G401.6 (cell line): ENCODE data around the gene MED14.
"Not testable (repeated sequence)": the region's sequence is repeated elsewhere in the genome, so short reads cannot be mapped to it uniquely, and the experiment has no call there.

ENCODE experiments used
- FAIRE-seq: peaks from 2 replicates; lab custom pipeline; 2012; peaks lifted over from hg19 to GRCh38; lab: Jason Lieb, UNC

MED14 gene

DNA sequence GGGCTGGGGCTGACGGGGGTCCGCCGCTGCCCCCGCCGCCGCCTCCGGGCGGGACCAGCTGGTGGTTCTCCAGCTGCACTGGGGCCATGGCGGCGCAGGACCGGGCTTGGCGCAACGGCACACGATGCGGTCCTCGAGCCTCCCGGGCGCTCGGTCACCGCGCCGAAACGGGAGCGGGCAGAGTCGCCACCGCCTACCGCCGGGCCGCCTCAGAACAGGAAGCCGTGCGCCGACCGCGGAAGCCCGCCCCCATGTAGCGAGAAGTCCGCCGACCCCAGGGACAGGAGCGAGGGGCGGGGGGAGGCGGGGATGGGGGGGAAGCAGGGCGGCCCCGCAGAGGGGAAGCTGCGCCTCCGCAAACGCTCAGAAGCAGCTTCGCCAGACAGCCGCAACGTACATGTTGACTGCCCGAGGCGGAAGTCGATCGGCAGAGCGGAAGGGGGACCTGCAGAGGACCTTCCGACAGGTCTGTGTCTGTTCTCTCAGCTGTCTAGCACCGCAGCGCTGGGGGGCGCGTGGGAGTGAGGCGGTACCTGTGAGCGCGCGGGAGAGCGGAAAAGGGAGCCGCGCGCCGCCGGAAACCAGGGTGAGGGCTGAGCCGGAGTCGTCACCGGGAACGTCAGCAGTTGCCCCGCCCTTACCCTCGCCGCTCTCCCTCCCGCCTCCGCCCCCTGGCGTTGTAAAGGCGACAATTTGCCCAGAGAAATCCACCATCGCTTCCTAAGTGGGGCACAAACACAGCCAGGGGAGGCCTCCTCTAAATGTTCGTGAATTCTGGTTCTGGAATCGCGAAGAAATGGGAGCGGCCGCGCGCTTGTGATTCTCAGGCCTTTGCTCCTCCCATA, at the start of gene MED14:
Gene MED14 (minus strand): TSS at position 218 of the 845 bp plus-strand sequence. CDS start 130 bp downstream, at position 88.
- FAIRE-seq = peak; percentile 94

DNA sequence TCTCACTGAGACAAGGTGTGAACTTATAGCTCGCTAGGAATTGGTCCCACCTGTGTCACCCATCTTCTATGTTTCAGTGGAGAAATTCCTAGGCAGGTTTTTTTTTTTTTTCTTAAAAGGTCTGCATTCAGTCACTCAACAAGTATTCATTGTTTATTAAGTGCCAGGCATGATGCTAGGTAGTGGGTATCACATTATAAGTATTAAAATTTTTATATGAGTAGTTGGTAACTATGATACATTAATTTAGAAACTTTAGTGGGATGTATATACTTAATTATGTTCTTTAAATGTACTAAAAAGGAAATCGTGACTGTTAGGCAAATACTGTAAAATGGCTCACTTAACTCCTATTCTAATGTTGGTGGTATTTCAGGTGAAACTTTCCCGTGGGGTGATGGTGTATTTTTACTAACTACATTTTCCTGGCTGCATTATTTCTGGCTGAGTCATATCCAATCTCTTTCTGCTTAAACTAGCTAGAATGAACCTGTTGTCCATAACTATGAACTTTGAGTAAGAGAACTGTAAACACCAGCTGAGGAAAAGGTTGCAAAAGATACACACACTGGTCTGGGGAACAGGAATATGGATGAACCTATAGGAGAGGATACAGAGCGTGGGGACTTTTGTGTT, 49.3 kb upstream of the MED14 start:
- FAIRE-seq = no peak

DNA sequence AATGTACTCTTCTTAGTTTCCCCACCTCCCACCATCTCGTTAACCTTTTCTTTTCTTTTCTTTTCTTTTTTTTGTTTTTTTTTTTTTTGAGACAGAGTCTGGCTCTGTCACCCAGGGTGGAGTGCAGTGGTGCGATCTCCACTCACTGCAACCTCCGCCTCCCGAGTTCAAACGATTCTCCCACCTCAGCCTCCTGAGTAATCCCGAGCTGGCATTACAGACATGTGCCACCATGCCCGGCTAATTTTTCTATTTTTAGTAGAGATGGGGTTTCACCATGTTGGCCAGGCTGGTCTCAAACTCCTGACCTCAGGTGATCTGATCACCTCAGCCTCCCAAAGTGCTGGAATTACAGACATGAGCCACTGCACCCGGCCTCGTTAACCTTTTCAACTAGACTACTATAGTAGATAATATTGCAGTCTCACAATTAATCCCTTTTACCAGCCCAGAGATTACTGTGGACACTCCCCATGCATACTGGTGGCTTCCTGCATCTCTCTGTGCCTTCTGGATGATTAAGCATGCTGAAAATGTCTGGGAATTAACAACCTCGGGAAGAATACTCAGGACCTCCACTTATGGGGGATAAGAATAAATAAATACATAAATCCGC, 47.4 kb upstream of the MED14 start:
- not testable (repeated sequence) for FAIRE-seq

DNA sequence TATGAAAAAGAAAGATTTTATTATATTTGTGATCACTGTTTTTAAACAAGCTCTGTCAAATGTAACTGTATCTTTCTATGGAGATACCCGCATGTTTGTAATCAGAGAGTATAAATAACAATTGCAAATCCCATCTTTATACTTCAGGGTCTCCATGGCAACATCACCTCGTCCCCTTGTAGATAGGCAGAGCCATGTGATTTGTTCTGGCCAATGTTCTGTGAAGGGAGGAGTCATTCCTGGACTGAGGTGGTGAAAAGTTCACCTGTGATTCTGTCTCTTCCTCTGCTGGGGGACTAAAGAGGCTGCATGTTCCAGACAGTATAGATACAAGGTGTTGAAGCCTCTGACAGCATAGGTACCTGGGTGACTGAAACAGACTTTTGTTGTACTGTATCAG, 45.6 kb upstream of the MED14 start:
- FAIRE-seq = no peak

DNA sequence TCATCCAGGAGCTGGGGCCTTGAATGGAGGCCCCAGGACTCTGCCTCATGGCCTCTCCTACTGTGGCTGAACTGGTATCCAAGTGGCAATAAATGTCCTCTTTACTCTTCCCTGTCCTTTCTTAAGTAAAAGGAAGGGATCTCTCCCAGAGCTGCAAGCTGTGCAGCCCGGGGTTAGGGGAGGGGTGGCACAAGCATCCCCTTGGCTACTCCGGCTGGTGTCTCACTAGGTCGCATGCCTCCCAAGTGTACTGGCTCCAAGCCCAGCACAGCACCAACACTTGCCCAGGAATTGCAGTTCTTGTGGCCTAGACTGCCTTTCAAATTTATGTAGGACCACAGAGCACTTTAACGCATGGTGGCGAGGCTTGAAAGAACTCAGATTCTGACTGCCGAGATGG, 44.7 kb upstream of the MED14 start:
- FAIRE-seq = no peak

DNA sequence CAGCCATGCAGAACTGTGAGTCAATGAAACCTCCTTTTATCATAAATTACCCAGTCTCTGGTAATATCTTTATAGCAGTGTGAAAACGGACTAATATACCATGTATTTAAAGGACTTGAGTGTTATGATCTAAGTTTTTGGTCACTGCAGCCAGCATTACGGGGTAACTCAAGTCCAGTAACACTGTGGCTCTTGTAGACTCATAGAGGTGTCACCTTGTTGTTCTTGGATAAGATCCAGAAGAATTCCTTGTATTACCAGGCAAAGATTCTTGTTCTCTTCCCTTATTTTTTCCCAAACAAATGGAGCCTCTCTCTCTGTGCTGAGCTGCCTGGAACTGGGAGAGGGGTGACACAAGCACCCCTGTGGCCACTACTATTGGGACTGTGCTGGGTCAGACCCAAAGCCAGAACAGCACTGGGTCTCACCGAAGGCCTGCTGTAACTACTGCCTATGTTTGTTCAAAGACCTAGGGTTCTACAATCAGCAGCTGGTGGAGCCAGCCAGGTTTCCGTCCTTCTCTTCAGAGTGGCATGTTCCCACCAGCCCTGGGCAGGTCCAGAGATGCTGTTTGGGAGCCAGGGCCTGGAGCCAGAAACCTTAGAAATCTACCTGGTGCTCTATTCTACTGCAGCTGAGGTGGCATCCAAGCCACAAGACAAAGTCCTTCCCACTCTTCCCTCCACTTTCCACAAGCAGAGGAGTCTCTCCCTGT, 43.7 kb upstream of the MED14 start:
- no peak for FAIRE-seq

DNA sequence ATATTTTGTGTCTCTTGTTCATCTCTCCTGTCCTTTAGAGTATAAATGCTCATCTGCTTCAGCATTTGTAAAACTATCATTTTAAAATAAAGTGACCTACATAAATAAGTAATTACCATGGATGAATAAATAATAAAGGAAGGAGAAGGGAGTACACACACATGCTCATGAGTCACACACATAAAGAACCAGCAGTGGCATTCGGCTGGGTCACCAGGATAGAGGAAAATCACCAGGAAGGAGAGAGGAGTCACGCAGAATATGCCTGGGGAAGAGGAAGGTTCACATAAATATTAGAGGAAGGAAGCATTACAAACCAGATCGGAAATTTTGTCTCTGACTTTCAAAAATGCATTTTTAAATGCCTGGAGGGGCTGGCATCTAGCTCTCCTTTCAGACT, 38.5 kb upstream of the MED14 start:
- no peak for FAIRE-seq

DNA sequence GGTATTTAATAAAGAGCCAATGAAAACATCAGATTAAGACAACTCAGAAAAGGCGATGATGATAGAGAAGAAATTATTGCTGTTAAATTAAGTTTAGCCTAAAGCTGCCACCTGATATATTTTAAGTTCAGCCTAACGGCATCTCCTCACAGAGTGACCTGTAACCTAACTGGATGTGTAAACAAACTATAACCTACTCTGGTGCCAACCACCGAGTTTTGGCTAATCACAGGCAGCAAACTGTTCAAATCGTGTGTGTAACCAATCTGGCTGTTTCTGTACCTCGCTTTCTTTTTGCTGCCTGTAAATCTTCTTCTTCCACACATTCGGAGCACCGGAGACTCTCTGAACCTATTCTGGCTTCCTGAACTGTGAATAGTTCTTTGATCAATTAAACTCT, 37.8 kb upstream of the MED14 start:
- no peak for FAIRE-seq

DNA sequence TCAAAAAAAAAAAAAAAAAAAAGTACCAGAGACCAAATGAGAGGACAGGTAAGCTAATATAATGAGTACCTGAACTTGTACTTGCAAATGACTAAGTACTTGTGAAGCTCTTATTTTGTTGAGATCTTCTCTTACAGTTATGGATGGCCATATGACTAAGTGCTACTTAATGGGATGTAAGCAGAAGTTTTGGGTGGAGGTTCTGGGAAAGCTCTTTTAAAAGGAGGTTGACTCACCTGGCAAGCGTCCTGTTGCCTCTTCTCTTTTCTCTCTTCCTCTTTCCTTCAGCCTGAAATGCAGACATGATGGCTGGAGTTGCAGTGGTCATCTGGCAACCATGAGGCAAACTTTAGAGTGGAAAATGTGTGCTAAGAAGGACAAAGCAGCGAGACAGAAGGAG, 36.9 kb upstream of the MED14 start:
- FAIRE-seq = no peak

DNA sequence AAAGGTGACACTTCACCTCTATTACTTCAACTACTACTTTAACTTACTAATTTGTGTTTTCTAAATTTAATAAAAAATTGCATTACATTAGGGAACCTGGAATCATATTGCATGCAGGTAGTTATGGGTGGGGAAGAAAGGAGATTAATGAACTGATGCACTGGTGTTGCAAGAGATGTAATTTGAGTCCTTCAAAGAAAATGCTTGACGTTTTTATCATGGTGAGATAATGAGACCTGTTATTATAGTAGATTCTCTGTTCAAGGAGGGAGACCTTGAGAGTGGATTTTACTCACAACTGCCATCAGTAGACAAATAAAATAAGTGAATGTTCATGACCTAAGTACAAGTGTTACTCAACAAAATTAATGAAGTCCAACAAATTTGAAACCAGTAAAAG, 26.4 kb upstream of the MED14 start:
- no peak for FAIRE-seq

DNA sequence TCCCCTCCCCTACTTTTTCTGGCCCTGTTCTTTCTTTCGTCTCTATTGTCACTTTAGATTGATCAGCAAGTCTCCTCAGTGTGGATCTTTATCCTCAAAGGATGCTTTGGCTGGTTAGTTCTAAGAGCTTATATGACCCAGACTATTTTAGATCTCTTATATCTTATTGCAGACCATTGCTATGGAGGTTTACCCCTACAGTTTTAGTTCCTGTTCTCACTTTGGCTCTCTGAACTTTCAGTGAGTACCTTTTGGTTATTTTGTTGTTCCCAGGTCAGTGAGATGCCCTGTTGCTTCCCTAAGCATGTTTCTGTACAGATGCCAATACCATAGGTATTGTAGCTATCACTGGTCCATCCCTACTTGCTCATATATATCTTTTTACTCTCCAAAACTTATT, 24.0 kb upstream of the MED14 start:
- FAIRE-seq = no peak

DNA sequence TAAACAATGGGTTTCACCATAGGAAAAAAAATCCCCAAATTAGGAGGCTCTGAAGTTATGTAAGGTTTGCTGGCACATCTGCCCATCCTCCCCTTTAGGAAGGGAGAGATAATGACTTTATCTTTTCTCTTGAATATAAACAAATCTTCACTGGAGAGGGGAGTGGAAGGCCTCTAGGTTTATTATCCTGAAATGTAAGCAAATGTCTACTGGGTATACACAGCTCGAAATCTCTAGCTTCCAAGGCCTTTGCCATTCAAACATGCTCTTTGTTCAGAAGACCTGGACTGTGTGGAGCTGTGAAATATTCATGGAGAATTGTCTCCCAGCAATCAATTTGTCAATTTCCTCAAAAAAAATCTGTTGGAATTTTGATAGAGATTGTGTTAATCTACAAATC, 21.7 kb upstream of the MED14 start:
- no peak for FAIRE-seq

DNA sequence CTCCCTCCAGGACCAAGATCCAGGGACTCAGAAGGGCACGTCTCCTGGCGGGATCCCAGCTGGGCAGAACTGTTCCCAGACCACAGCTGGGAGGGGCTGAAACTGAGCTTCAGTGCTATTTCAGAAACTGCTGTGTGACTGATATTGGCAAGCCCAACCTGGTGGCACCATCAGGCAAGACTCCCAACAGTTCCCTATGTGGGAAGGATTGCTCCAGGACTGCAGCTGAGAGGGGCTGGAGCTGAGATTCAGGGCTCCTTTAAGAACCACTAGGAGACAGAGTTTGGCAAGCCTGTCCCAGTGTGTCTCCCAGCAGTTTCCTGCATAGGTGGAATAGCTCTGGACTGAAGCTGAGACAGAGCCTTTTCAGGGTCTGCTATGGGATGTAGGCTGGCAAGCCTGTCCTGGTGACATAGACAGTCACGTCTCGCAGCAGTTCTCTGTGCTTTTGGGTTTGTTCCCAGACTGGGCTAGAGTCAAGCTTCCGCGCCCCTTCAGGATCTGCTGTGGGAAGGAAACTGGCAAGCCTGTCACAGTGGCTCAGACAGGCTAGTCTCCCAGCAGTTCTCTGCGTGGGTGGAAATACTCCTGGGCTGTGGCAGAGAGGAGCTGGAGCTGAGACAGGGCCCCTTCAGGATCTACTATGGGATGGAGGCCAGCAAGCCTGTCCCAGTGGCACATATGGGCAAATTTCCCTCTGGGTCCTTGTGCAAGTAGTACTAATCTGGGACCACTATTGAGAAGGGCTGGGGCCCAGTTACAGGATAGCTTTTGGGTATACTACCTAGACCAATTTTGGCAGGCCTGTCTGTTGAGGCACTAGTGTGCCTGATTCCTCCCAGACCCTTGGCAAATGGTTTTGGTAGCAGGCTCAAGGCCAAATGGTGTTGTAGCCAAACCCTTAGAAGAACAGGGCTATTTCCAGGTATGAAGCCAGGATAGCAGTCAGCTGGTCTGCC, 20.2 kb upstream of the MED14 start:
- FAIRE-seq = no peak

DNA sequence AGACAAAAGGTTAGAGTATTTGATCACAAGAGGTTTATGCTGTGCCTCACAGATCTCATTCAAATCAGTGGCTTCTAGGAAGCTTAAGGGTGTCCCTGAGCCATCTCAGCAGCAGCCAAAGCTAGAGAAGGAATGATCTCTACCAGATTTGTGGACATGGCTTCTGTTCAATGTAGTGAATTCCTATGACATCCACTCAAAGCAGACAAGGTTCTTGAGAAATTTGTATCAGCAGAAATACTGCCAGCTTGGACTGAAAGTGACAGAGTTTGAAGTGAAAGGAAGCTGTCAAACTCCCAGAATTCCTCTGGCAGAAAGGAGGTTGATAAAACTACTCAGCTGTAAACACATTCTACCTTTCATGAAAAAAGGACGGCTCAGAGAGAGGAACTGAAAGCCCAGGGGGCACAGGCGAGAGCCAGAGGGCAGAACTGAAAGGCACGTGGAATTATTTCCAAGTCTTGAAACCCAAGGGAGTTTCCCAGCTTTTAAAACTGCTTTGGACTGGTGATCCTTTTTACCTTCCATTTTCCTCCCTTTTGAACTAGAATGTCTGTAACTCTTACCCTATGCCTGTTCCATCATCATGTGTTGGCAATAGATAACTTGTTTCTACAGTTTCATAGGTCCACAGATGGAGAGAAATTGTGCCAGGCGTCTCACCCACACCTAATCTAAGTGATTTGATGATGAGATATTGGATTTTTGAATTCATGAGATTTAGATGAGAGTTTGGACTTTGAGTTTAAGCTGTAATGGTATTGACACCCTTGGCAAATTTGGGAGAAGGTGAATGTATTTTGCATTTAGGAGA, 14.5 kb upstream of the MED14 start:
- FAIRE-seq = no peak

DNA sequence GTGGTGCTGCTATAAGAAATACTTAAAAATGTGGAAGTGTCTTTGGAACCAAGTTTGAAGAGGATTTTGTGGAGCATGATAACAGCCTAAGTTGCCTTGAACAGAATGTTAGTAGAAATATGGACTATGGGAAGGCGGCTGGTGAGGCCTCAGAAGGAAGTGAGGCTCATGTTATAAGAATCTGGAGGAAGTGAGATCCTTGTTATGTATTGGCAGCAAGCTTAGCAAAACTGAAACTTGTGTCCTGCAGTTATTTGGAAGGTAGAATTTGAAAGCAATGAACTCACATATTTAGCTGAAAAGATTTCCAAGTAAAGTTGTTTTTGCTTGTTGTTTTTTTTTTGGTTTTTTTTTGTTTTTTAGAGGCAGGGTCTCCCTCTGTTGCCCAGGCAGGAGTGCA, 13.6 kb upstream of the MED14 start:
- no peak for FAIRE-seq

DNA sequence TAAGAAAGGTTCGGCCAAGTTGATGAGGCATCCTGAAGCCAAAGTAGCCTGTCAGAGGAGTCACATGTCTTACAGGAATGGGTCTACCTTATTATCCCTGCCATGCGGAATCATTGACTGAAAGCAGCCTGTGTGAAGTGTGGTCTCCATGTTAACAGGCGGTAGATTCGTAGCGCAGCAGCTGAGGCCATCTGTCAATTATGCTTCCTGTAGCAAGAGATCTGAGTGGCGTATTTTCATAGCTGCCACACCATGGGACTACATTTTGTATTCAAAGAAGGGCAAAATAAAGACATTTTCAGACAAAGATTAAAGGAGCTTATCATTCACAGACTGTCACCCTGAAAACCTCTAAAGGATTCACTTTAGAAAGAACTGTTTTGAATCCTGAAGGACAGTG, 11.2 kb upstream of the MED14 start:
- no peak for FAIRE-seq

DNA sequence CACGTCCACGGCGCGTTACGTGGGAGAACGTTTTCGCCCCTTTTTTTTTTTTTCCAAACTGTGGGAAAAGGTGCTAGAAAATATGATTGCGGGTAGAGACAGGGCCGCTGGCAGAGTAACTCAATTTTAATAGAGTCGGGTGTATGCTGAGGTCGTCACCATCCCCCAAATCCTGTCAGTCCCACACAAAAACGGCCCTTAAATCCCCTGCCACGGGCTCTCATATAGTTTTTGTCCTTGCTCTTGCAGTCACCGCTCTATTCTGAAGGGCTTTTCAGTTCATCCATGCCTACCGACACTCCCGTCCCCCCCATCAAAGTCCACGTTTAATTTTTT, 796 bp upstream of the MED14 start:
- no peak for FAIRE-seq

DNA sequence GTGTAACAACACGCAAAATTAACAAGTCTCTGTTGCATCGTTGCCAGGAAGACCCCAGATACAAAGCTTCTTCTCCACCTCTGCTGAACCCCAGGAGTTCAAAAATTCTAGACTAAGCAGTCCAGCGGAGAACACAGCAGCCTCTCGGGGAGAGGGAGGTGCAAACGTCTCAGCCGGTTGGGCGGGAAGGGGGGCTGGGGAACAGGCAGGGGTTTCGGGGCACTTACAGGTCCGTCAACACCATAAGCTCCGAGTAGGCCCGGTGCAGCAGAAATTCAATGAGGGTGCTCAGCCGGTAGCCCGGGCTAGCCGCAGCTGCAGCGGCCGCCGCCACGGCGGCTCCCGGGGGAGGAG, 394 bp downstream of the MED14 start:
- no peak for FAIRE-seq

DNA sequence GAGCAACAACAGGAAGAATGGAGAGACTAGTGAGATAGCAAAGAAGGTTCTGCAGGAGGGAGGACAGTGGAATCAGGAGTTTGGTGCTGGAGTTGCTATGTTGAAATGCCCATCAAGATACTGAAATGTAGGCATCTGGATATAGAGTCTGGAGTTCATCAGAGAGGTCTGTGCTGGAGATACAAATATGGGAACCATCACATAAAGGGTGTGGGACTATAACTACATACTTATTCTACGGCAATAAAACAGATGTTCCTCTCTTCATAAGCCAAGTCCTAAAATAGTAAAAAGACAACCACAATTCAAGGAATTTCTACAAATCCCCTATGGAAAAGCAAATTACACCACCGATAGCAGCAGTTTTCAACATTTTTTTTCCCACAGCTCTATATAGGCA, 1.6 kb downstream of the MED14 start:
- FAIRE-seq = no peak

DNA sequence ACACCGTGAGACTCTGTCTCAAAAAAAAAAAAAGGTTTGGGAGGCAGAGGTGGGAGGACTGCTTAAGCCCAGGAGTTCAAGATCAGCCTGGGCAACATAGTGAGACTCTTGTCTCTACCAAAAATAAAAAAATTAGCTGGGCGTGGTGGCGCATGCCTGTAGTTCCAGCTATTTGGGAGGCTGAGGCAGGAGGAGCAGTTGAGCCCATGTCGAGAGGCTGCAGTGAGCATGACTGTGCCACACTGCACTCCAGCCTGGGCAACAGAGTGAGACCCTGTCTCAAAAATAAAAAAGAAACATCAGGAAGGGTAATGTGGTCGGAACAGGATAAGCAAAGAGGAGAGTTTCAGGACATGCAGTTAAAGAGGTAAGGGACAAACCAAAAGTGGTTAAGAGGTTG, 2.8 kb downstream of the MED14 start:
- not testable (repeated sequence) for FAIRE-seq
